HG02973 (cell line): ENCODE data around the gene CCDC9B.

Source experiments
- ATAC-seq: cut with Tn5 transposase; IDR thresholded peaks from one replicate; pipeline ENCODE4 v1.9.1; 2021; ENCODE audit warnings: moderate library complexity; ENCODE audit not compliant: unreplicated experiment

CCDC9B gene

DNA sequence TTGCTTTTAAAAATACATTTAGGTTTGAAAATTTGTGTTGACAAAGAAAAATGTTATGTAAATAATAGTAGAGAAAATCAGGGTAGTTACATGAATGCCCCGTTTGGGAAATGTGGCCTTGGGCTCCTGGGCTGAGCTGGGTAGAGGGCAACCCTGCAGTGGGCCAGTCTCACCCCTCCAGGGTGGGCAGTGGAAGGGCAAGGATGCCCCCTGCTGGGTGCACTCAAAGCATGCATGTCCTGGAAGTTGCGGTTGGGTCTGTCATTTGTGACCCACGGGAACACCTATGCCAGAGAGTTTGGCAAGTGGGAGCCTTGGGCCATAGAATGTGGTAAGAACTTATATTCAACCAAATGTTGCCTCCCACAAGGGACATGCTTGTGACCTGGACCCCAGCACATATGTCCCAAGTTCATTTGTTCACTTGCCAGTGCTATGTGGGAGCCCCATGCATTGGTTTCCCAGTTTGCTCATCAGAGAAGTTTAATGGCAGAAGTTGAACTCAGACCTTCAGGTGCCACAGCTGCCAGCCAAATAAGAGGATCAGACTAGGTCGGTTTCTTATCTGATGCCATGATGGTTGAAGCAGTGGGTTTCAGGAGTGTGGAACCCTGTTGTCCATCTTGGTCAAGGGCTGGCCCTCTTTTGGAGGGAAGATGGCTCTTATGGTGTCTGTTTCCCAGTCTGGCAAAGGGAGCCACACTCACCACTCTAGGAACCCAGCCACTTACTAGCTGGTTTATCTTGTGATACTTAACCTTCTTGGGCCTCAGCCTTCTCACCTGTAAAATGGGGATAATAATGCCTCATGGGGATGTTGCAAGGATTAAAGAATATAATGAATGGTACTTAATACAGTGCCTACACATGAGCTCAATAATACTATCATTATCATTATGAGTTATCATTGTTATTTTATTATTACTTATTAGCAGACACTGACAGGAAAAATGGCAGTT, 30.5 kb downstream of the CCDC9B start:
- ATAC-seq: no peak

DNA sequence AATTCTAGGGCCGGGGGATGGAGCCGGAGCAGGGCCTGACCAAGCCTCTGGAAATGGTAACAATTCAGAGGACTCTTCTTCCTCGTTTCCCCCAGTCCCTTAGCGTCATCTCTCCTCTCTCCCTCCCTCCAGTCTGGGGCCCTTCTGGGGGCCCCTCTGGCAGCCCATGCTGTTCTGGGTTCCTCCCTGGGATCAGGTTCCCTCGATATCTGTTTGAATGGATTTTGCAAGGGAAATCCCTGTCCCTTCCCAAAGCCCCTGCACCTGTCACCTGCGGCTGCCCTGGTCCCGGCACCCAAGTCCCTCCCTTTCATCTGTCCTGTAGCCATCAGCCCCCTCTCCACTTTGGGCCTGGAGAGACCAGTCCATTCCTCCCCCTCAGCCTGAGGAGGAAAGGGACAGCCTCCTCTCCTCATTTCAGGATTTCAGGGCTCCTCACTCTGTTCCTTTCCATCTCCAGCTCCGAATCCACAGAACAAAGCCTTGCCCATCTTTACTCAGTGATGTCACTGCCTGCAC, 31.3 kb downstream of the CCDC9B start:
- no peak for ATAC-seq

DNA sequence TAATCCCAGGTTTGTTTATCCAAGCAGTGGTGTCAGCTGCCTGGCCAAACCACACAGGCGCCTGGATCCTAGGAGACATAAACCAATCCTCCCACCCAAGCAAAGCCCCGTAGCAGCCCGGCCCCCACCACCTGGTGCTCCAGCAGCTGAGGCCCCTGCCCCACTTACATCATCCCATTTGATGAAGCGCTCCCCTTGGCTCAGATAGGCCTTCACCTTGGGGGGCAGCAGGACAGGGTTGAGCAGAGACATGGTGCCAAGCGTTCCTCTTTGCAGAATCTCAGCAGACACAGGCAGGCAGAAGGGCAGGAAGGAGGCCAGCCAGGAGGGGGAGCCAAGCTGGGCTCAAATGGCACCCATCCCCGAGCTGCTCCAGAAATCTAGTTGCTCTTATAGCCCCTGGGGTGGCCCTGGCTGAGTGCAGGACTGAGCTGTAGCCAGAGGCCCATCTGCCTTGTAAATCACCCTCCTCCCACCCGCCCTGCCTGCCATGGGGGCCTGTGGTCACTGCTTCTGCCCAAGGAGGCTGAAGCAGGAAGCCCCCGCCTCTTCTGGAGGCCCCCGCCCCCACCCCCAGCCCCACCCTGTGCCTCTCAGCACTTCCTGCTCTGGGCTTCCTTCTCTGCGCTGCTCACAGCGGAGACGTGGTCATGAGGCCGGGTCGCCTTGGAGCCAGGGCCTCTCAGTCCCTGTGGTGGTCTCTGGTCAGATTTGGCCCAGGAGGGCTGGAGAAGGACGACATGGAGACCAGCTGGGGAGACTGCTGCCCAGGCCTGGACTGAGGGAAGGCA, 33.1 kb downstream of the CCDC9B start, which contains the start of gene PLCB2:
TSS of gene PLCB2 (minus strand) at position 515 of the 791 bp plus-strand sequence. CDS start at position 252, 263 bp downstream.
- ATAC-seq: peak; percentile 49

DNA sequence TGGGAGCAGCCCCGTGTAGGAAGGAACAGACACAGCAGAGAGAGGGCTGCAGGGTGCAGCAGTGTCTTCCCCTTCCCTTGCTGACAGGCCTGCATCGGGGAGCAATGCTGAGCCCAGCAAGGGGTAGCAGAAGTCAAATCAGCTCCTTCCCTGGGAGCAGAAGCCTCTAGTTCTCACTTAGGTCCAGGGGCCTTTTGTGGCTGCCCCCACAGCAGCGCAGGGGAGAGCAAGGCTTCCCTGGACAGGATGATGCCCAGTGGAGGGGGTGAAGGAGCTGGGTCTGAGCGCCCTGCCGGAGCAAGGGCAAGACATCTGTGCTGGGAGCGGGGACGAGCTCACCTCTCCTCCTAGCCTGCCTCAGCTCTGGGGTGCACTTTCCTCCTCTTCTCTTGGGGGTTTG, 33.8 kb downstream of the CCDC9B start:
- ATAC-seq: no peak

DNA sequence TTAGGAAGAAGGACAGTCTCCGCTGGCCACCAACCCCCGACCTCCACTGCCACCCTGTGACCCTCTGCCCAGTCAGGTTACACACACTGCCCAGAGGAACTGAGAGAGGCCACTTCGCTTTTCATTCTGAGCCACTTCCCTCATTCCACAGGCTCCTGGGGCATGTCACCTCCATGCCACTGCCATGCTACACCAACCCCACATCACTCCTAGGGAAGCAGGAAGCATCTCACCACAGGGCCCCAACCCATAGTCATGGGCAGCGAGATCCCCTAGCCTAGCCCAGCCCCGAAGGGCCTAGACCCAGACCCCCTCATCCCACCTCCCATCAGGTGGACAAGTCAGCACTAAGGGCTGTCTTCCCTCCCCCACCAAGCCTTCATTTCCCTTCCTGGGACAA, 34.4 kb downstream of the CCDC9B start:
- ATAC-seq: no peak

DNA sequence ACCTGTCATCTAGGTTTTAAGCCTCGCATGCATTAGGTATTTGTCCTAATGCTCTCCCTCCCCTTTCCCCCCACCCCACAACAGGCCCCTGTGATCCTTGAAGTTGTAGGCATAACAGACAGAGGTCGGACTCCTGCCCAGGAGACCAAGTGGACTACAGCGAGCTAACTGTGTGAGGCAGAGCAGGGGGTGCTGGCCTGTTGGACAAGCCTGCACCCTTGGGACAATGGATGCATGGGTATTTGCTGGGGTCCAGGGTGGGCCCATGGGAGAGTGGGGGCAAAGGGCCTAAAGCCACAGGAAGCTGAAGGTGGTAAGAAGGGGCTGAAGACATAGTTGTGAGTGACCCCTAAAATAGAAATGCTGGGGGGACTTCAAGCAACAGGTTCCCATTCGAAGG, 35.5 kb downstream of the CCDC9B start:
- no peak for ATAC-seq

DNA sequence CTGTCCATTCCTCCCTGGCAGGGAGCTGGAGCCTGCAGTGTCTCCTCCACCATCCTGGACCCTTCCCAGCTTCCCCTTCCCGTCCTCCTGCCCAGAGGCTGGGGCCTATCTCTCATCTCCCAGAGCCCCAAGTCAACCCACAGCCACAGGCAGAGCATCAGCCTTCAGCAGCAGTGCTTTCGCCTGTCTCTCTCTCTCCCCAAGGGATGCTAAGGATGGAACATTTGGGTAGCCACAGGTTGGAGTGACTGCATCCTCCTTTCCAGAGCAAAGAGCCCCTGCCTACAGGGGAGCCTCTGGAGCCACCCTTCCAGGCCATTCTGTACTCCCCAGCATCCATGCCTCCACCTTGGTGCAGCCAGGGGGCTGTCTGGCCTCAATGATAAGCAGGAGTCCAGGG, 37.2 kb downstream of the CCDC9B start:
- ATAC-seq: no peak

DNA sequence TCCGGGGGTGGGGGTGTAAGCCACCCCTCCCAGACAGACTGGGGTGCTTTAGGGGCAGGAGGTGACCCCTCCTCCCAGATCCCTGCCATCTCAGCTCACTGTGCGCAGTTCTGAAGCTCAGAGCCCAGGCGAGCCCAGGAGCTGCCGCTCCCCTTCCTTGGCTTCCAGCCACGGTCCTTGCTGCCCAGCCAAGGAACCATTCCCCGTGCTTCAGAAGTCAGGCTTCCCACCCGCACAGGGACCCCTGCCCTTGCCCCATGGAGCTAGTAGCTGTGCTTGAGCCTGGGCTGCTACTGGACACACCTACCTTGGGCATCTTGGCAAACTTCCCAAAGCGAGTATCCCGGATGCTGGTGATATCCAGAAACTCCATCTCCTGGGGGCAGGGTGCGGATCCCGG, 37.8 kb downstream of the CCDC9B start:
- ATAC-seq: no peak

DNA sequence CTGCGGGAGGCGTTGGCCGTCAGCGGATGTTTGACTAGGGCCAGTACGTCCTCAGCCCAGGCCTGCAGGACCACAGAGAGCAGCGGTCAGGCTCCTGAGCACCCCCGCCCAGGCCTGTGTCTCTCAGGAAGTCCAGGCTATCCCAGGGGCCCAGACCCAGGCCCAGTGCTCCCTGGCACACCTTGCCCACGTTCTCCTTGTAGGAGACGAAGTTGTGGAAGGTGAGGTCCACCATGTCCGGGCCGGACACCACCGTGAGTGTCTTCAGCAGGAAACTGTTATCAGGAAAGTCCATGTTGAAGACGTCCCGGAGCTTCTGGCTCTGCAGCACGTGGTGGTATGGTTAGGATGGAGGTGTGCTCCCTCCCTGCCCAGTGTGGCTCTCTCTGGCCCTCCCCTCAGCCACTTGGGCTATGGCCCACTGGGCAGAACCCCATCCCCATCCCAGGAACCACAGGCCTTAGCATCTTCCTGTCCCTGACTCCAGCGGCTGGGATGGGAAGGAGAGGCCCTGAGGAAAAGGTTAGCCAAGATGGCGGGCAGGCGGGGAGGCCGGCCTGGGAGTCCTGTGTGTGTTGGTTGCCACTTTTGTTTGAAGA, 38.4 kb downstream of the CCDC9B start:
- ATAC-seq: no peak

DNA sequence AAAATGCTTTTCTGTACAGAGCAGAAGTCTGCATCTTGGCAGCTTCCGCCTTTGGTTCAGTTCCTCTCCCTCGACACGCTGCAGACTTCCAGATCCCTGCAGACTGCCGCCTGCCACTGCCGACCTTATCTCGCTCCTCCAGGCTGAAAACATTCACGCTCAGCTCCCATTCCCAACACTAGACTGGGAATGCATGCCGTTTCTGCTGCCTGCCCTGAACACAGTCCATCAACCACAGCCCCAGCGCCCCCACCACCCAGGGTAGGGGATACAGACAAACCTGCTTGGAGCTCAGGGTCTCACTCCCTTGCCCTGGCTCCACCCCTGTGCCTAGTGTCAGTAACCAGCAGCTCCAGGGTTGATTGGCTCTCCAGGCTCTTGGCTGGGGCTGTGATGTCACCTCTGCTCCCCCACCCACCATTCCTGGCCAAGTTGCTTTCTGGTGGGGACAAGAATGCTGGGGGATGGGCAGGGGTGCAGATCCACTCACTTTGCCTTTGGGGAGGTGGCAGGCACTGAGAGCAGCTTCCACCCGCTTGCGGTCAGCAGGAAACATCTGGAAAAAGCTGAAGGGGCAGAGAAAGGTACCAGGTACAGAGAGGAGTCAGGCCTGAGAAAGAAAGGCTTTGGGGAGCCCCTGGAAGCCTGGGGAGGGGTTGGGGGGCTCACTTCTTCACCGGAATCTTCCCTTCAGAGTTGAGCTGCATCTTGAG, 39.1 kb downstream of the CCDC9B start:
- ATAC-seq: no peak

DNA sequence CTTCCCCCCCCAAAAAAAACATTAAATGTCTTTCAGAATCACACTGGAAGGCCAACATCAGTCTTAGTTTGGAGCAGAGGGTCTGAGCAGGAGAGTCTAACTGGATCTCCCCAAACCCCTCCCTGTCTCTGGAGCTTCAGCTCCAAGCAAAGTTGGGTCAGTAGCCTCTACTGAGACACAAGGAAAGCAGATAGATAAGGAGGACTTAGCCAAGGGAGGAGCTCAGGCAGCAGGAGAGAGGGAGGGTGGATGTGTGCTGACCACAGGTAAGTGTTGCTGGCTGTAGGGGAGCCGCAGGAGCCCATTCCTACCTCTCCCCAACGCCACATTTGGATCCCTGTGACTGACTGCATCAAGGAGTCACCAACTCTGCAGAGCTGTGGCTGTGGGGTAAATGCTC, 40.0 kb downstream of the CCDC9B start:
- no peak for ATAC-seq

DNA sequence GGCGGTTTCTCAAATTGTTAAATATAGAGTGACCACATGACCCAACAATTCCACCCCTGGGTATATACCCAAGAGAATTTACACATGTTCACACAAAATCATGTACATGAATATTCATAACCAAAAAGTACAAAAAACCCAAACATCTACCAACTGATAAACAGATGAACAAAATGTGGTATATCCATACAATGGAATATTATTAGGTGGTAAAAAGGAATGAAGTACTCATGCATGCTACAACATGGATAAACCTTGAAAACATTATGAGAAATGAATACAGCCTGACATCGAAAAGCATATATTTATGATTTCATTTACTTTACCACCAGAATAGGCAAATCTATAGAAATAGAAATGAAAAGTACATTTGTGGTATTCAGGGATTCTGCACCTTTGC, 40.4 kb downstream of the CCDC9B start:
- no peak for ATAC-seq

DNA sequence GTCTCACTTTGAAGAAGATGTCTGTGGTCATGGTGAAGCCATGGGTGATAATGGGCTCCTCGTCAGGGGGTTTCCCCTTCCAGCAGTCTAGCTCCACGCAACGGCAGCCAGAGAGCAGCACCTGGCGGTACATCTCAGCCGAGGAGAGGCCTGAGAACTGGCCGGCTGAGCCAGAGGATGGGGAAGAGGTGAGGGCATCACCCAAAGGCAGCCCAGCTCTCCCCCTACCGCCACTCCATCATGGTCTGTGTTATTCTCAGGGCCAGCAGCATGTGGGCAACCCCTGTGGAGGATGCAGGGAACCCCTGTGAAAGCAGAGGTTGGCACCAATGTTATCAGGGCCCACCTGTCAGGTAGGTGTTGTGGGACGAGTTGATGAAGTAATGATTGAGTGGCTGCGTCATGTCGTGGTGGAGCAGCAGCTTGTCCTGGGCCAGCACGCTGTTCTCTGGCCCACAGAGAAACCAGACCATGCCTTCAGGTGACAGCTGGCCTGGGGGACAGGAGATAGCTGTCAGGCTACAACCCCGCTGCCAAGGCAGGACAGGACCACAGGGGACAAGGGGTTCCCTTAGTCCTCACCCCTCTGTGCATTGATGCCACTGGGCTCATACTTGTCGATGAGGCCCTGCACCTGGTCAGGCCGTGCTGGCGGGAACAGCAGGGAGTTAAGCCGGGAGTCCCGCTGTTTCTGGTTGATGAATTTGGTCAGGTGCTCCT, 42.4 kb downstream of the CCDC9B start:
- no peak for ATAC-seq

DNA sequence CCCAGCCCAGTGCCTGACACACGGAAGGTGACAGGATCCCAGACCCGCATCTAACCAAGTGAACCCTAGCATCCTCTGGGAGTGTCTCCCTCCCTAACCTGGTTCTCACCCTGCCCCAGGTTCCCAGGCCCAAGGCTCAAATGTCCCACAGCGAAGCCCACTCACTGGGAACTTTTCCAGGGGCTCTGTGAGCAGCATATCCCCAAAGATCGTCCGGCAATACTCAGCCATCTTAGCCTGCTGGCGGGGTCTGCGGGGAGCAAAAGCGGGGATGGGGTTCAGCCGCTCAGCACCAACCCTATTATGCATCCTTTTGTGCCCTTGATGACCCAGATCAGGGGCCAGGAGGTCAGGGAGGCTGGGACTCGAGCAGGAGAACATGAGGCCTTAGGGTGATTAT, 43.4 kb downstream of the CCDC9B start:
- ATAC-seq: no peak

DNA sequence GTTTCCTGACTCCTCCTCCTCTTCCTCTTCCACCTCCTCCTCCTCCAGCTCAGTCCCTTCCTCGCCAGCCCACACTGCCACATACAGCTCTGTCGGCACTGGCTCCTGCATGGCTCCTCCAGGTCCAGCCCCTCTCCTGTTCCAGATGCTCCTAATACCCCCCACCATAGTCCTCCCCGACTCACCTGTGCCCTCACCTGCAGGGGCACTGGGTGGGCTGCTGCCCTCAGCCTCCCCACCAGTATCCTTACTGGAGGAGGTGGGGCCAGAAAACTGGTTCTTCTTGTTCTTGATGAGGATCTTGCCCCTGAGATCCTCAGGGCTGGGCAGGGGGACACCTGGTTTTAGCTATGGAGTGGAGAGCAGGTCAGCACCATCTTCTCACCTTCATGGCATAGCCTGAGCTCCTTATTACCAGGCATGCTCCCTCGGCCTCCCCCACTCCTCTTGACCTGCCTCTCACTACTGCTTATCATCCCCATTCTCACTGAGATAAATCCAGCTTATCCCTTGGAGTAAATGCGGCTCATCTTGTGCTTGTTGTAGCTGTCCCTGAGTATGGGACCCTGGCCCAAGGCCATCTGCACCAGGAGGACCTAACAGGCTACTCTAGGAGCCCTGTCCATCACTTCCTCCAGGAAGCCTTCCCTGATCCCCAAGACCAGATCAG, 44.0 kb downstream of the CCDC9B start:
- no peak for ATAC-seq

DNA sequence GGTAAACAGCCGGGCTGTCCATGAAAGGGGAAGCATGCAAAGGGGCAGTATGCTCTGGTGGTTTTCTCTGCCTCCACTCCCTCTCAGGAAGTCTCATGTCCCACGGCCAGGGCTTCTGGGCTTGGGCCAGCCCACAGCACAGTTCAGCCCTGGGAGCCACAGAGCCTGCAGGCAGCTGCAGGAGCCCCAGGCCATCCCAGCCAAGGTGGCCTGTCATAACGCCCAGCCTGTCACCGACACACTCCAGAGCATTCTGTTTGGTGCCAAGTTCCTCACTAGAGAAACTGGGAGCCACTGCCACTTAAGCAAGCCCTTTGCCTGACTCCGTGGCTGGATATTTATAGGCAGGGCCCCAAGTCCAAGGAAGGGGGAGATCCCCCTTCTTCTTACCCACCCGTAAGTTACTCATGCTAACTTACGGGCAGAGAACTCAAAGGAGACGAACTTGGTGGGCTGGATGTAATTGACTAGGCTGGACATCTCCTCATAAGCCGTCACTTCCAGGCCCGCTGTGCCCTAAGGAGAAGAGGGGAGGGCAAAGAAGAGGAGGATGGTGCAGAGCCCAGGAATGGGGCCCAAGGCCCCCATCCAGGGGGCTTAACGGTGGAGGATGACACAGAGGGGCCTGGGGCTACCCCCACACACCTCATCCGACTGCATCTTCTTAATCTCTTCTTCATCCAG, 44.7 kb downstream of the CCDC9B start:
- ATAC-seq: no peak

DNA sequence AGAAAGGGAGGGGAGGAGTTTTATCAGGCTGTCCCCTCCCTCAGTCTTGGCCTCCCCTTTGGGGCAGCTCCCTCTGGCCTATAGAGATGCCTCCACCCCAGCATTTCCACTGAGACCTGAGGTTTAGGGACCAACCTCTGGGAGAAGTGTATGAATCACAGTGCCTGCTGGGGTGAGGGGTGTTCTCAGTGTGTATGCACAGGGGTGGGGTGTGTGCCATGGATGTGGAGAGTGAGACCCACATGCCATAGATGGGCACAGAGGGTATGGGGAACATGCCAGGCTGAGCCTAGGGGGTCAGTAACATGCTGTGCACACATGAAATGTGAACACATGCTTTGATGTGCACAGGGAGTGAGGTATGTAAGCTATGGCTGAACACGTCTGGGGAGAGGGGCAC, 45.4 kb downstream of the CCDC9B start:
- no peak for ATAC-seq

DNA sequence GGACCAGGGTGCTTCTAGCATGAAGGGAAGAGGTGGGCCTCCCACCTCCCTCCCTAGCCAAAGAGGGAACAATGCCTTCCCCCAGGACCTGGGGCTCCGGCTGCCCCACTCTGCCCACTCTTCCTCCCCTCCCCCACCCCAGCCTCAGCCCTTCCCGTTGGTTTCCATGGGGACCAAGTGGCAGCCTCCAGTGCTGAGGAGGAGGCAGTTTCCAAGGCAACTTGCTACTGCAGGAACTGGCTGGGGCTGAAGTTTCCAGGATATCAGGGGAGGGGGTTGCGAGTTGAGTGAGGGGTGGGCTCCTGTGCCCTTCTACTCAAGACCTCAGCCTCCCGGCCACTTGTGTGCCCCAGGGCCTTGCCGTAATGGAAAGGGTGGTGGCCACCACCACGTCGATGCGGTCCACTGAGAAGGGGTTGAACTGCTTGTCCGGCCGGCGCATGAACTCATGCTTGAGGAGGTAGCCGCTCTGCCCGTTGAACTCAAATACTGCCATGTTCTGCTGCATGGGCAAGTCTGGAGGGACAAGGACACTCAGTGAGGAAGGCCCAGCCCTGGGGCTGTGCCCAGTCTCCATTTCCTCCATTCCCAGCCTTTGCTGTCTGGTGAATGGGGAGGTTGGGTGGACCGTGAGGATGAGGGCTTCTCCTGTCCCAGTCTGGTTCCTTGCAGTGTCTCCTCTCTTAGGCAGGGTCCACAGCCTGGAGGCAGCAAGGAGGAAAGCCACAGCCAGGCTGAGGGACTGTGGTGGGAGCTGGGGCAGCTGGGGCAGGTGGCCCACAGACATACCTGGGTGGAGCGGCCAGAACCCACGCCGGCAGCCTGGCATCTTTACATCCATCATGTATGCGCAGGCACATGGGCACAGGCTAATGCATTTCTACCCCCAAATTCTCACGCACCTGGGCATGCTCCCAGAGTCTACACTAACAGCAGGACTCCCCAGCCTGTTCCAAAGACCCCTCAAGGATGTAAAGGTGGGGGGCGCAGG, 46.5 kb downstream of the CCDC9B start:
- no peak for ATAC-seq
